ENCODE data around the gene PCDH15. TPM values are rescaled to one million over a fixed set of nuclear protein-coding genes. Genes with fewer than 3 reads are reported as not detected.

The PCDH15 gene
- total RNA-seq, 4 donors from 2014 or later = not detected

GRCh38 chr10:54503863-54504262, 297.2 kb downstream of the PCDH15 start:
- DNase-seq (ENCODE audit: low spot score in 2 of 2) = no peak
- Histone ChIP-seq H3K36me3 (no peaks in the 10 kb centered on the region), H3K27me3 (no peaks in the 10 kb centered on the region), H3K4me1 (no peaks in the 10 kb centered on the region), H3K27ac (no peak overlapping the region), H3K9me3 (peaks cover 0 to 3% (median 0%) of the 10 kb centered on the region in 4 donors), H3K4me3 (no peak overlapping the region)
- 76 to 82% methylated on average over 3 of the region's 3 CpGs for WGBS, 2 donors
- TF ChIP-seq EP300 (IDR thresholded peaks at IDR 0.05) (no peak), CTCF (IDR thresholded peaks at IDR 0.05) (no peak), POLR2A (IDR thresholded peaks at IDR 0.05) (no peak)

GRCh38 chr10:54501929-54502328, 299.1 kb downstream of the PCDH15 start:
- Histone ChIP-seq H3K27ac (no peak overlapping the region), H3K4me1 (no peaks in the 10 kb centered on the region), H3K27me3 (no peaks in the 10 kb centered on the region), H3K9me3 (peaks cover 0 to 3% (median 0%) of the 10 kb centered on the region in 4 donors), H3K36me3 (no peaks in the 10 kb centered on the region), H3K4me3 (no peak overlapping the region)
- TF ChIP-seq CTCF (IDR thresholded peaks at IDR 0.05) = no peak
- TF ChIP-seq POLR2A (IDR thresholded peaks at IDR 0.05) = no peak
- no peak for TF ChIP-seq EP300 (IDR thresholded peaks at IDR 0.05)
- no peak for DNase-seq (ENCODE audit: low spot score in 2 of 2)

- Histone ChIP-seq H3K27ac (no peak overlapping the region), H3K4me3 (no peak overlapping the region), H3K36me3 (no peaks in the 10 kb centered on the region), H3K9me3 (no peaks in the 10 kb centered on the region), H3K27me3 (no peaks in the 10 kb centered on the region), H3K4me1 (no peaks in the 10 kb centered on the region)
- no peak for TF ChIP-seq EP300 (IDR thresholded peaks at IDR 0.05)
- TF ChIP-seq CTCF (IDR thresholded peaks at IDR 0.05) = no peak
- TF ChIP-seq POLR2A (IDR thresholded peaks at IDR 0.05) = no peak
- 51 to 56% methylated on average over 3 of the region's 3 CpGs for WGBS, 2 donors
- DNase-seq (ENCODE audit: low spot score in 2 of 2) = no peak
Measured at GRCh38 chr10:54496852-54497251, 304.2 kb downstream of the PCDH15 start.

- no peaks in the 10 kb centered on the region for H3K4me1 ChIP-seq
- 87 to 92% methylated on average over 2 of the region's 2 CpGs for WGBS, 2 donors
- DNase-seq (ENCODE audit: low spot score in 2 of 2) = no peak
- no peaks in the 10 kb centered on the region for H3K27me3 ChIP-seq
- H3K27ac ChIP-seq = no peak overlapping the region
- H3K4me3 ChIP-seq = no peak overlapping the region
- peaks cover 0 to 2% (median 0%) of the 10 kb centered on the region in 3 donors for H3K36me3 ChIP-seq
- H3K9me3 ChIP-seq = no peaks in the 10 kb centered on the region
- TF ChIP-seq EP300 (IDR thresholded peaks at IDR 0.05) = no peak
- no peak for TF ChIP-seq POLR2A (IDR thresholded peaks at IDR 0.05)
- TF ChIP-seq CTCF (IDR thresholded peaks at IDR 0.05) = no peak
Measured at GRCh38 chr10:54487743-54488142, 313.3 kb downstream of the PCDH15 start.

- Histone ChIP-seq H3K27ac (no peak overlapping the region), H3K36me3 (peaks cover 0 to 2% (median 0%) of the 10 kb centered on the region in 3 donors), H3K27me3 (no peaks in the 10 kb centered on the region), H3K4me1 (no peaks in the 10 kb centered on the region), H3K4me3 (no peak overlapping the region), H3K9me3 (no peaks in the 10 kb centered on the region)
- 33 to 50% methylated on average over 2 of the region's 2 CpGs for WGBS, 2 donors
- no peak for TF ChIP-seq EP300 (IDR thresholded peaks at IDR 0.05)
- no peak for TF ChIP-seq POLR2A (IDR thresholded peaks at IDR 0.05)
- no peak for TF ChIP-seq CTCF (IDR thresholded peaks at IDR 0.05)
- DNase-seq (ENCODE audit: low spot score in 2 of 2) = no peak
Measured at GRCh38 chr10:54485971-54486370, 315.1 kb downstream of the PCDH15 start.
